GM21825 (cell line): ENCODE data around the gene CD101.

Experiments
- ATAC-seq: cut with Tn5 transposase; IDR thresholded peaks from one replicate; pipeline ENCODE4 v1.9.1; 2021; ENCODE audit warnings: mild to moderate bottlenecking, moderate library complexity; ENCODE audit not compliant: unreplicated experiment

CD101 gene

DNA sequence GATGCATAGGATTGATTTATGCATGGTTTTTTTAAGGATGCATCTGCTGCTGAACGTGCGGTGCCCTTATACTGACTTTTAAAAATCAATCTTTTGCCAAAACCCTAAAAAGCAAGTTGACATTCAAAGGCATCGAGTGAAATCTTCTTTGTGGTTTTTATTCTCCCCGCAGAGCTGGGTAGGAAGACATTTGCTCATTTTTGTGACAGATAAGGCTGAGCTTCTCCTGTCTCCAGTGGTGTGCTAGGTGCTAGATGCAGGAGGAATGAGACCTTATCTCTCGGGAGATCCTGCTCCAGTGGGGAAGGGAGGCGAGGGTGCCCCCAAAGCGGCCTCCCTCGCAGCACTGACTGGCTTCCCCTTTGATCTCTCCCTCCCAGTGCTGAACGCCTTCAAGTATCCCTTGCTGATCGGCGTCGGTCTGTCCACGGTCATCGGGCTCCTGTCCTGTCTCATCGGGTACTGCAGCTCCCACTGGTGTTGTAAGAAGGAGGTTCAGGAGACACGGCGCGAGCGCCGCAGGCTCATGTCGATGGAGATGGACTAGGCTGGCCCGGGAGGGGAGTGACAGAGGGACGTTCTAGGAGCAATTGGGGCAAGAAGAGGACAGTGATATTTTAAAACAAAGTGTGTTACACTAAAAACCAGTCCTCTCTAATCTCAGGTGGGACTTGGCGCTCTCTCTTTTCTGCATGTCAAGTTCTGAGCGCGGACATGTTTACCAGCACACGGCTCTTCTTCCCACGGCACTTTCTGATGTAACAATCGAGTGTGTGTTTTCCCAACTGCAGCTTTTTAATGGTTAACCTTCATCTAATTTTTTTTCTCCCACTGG lies 14.9 kb upstream of the CD101 start:
- no peak for ATAC-seq

DNA sequence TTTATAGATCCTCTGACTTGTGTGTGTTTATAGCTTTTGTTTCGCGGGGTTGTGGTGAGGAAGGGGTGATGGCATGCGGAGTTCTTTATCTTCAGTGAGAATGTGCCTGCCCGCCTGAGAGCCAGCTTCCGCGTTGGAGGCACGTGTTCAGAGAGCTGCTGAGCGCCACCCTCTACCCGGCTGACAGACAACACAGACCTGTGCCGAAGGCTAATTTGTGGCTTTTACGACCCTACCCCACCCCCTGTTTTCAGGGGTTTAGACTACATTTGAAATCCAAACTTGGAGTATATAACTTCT lies 14.4 kb upstream of the CD101 start:
- ATAC-seq, result no peak

DNA sequence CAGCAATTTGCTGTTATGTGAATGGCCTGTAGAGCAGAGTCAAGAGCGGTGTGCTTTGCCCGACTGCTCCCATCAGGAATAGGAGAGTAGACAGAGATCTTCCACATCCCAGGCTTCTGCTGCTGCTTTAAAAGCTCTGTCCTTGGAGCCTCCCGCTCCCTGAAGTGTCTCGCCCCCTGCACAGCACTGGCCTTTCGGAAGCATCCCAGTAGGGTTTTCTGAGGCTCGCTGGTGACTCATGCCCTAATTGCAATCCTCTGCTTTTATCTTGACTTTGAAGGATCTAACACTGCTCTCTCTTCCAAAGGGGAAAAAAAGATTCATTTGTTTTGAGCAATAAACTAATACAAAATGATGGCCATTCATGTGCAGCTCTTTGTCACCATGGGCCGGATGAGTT lies 13.3 kb upstream of the CD101 start:
- ATAC-seq, result no peak

DNA sequence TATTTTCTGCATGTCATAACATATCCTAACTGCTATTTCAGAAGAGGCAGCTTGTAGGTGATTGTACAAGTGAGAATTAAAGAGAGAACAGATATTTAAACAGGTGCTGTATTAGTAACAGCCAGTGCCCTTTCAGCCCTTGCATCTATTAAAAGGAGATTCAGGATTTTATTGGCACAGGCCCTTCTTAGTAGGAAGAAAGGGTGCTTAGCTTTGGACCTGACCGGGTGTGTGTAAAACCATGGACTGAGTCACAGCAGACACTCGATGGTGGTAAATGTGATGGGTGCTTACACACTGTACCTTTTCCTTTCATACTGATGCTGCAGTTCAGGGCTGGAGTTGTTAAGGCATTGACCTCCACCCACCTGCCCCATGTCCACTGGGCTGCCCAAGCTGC lies 12.7 kb upstream of the CD101 start:
- ATAC-seq, result no peak

DNA sequence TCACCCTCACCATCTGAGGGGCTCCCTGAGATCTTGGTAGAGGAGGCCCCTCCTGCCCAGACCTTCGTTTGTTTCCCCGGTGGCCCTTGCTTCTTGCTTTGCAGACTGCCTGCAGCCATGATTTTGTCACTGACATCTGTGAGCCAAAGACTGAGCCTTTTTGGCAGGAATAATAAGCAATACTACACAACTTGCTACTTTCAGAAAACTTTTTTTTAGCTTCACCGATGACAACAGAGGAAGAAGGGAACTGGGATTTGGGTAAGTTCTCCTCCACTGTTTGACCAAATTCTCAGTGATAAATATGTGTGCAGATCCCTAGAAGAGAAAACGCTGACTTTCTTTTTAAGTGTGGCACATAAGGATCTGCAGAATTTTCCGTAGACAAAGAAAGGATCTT lies 11.7 kb upstream of the CD101 start:
- ATAC-seq, result no peak

DNA sequence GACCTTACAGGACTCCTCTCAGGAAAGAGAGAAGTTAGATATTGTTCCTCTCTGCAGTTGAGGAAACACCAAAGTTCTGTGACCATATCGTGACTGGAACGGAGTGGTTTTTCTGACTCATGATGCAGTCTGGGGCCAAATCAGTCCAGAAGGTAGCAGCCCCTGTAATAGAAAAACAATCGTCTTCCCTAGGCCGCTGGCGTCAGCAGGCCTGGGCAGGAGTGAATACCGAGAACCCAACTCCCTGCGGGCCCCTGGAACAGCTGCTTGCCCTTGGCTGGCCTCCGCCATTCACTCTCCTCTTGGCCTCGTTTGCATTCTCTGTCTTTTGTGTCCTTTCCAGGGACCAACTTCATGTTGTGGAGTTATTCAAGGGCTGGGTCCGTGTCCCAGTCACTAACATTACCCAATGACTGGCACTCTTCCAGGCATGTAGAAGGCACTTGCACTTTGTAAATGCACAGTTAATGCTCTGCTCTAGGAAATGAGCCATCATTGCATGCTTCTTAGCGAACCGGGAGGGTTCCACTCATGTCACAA lies 10.9 kb upstream of the CD101 start:
- ATAC-seq, result no peak

DNA sequence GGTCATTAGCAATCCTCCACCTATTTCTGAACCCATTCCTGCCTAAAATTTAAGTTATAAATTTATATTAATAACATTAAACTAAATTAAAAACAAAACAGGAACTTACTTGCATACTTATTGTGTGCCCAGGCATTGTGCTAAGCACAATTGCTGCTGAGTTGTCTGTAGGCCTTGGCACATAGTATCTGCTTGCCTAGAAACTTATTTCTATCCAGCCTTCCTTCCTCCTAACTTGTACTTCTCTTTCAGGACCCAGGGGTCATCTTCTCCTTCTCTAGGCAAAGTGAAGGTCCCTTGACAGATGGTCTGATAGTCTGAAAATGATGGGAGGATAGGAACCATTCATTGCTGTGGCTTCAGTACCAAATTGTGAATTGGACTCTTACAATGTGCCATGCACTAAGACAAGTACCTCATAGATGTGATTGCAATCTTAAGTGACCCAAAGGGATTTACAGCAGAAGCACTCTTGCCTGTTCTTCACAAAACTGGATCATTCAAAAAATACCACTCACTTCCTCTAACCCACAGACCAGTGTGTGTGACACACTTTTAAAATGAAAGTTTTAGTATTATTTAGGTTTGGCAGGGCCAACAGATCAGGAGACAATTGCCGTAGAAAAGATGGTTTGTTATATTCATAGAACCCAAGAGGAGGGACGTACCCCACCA lies 10.3 kb upstream of the CD101 start:
- ATAC-seq, result no peak

DNA sequence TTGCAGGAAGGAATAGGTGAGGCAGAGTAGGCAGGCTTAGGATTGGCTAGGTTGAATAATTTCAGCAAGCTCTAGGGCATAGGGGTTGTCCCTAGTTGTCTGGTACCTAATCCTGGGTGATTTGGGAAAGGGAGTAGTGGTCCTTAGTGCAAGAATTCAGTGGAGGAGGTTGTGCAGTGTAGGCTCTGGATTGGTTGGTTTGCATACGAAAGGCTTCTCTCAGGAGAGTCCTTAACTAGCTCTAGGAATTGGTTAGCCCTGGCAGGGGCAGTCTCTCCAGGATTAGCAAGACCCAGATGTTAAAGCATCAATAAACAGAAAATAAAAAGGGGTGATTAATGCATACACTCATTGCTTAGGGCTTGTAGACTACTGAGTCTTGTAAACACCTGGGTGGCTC lies 9.6 kb upstream of the CD101 start:
- ATAC-seq, result no peak

DNA sequence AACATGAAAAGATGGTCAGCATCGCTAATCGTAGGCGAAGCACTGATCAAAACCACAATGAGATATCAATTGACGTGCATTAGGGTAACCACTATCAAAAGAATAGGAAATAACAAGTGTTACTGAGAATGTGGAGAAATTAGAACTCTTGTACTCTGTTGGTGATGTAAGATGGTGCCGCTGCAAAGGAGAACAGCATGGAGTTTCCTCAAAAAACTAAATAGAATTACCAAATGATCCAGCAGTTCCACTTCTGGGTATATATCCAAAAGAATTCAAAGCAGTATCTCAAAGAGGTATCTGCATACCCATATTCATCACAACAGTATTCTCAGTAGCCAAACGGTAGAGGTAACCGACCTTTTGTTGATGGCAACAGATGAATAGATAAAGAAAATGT lies 8.3 kb upstream of the CD101 start:
- ATAC-seq, result no peak

DNA sequence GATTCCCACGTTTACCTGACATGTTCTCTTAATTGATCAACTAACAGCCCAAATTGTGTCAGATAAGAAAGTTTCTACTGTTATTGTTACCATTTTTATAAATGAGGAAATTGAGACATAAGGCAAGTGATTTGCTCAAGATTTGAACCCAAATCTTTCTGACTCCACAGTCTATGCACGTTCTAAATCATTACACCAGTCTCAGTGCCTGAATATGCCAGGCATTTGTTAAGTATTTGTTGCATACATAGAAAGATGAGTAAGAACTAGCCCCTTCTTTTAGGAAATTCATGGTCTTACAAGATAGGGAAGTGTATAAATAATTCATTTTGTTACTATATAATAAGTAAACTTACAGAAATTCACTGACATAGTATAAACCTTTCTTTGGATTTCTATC lies 7.1 kb upstream of the CD101 start:
- ATAC-seq, result no peak

DNA sequence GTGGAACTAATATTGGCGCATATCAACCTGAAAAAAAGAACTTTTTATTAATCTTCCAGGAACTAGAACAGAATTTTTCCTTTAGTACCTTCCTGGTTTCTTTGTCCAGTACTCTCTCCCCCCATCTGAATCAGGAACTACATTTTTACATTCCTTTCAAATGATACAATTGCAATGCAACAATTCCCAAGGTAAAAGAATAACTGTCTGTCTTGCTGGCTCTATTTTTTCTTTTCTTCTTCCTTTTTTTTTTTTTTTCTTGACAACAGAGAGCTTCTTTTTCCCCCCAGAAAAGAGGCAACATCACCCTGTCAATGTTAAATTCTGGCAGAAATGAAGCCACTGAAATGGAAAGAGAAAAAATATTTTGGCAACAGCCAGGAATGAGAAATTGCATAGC lies 4.5 kb upstream of the CD101 start:
- ATAC-seq, result no peak

DNA sequence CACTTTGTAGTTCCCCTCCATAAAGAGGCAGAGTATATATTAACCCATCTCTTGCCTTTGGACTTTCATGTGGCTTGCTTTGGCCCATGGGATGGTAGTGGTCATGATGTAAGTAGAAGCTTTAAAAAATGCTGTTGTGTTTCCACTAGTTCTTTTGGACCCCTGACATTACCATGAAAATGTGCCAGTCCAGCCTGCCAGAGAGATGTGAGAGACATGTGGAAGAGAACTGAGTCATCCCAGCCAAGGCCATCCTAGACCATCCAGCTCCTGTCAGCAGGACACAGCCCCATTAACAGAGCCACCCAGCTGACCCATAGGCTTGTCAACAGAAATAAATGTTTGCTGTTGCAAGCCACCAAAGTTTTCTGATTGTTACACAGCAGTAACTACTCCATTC lies 3.9 kb upstream of the CD101 start:
- ATAC-seq, result no peak

DNA sequence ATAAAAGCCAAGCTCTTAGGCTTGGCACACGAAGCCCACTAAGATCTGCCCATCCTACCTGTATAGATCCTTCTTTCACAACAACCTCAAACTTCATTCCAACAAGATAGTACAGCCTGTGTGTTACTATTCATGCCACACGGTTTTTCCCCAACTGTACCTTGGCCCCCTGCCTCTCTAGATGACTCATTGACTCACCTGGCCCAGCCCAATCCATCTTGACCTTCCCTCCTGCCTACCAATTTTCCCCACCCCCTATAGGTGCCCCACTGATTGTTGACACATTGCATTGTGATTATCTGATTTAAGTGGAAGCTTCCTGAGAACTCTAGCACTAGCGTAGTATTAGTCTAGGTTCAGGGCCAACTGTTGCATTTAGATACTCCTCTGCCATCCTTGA lies 2.0 kb upstream of the CD101 start:
- ATAC-seq, result no peak

DNA sequence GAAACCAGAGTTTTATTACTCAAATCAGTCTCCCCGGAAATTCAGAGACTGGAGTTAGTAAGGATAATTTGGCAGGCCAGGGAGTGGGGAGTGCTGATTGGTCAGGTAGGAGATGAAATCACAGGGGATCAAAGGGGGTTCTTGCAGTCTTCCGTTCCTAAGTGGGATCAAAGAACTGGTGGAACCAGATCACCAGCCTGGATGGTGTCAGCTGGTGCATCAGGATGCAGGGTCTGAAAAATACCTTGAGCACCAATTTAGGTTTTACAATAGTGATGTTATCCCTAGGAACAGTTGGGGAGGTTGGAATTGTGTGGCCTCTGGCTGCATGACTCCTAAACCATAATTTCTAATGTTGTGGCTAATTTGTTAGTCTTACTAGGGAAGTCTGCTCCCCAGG lies 1.4 kb upstream of the CD101 start:
- ATAC-seq, result no peak

DNA sequence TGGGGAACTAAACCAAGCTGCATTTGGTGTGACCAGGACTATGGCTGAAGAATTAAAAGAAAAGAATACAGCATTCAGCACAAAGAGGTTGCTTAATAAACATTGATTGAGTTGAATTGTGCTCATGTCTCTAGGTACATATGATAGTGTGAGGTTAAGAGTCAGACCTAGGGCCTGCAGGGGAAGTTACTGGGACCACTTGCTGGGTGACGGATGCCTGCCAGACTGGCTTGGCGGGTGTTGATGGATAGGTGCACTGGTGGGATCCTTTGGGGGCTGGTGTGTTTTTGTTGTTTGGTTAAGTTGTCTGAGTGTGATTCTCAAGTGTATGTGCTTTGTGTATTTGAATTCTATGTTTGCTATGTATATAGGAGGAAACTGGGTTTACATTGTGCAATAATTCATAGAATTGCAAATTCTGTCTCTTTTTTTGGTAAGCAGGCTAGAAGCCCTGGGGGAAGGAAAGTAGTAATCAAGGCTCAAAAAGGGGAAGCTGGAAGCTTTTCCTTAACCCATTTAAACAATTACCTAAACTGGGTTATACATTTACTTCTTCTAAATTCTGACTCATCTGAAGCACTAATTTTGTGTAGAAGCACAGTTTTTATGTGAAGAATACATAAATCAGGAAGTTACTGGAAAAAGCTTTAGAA lies 1.8 kb downstream of the CD101 start:
- no peak for ATAC-seq

DNA sequence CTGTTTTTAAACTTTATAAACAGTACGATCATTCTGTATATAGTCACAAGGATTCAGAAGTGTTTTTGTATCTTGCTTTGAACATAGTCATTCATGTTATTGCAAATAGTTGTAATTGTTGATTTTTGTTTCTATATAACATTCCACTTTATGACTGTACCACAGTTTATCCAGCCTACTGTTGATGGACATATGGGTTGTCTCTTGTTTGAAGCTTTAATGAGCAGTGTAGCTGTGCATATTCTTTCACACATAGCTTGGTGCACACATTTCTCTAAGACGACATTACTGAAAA lies 6.1 kb downstream of the CD101 start:
- no peak for ATAC-seq

DNA sequence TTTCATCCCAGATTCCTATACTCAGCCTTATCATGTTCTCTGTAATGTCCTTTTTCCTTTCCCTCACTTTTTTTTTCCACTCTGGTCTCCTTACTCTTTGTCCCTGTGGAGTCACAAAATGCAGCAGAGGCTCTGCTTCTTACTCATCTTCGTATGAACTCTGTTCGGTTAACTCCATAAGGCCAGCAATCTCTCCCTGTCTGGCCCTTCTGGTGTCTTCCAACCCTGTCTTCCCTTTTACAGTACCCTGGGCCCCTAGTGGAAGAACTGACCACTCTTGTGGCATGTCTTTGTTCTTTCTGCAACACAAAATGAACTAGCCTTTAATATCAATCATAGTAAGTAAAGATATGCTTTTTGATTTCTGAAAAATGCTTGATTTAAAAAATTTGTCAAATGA lies 7.1 kb downstream of the CD101 start:
- ATAC-seq, result no peak

DNA sequence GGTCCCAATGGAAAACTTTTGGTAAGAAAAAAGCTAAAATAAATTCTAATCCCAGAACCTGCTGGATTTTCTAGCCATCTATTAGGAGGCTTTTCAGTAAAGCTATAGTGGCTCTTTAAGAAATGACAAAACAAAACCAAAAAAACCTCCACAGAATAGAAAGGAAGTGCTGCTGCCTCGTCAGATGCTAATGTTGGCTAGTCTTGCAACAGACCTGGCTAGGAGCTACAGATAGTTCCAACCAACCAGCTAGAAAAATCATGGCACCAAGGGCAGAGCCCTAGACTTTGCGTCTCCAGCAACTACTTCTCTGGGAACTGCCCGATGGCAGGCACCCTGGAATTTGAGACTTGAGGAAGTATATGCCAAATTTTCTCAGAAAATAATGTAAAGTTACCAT lies 7.6 kb downstream of the CD101 start:
- ATAC-seq, result no peak

DNA sequence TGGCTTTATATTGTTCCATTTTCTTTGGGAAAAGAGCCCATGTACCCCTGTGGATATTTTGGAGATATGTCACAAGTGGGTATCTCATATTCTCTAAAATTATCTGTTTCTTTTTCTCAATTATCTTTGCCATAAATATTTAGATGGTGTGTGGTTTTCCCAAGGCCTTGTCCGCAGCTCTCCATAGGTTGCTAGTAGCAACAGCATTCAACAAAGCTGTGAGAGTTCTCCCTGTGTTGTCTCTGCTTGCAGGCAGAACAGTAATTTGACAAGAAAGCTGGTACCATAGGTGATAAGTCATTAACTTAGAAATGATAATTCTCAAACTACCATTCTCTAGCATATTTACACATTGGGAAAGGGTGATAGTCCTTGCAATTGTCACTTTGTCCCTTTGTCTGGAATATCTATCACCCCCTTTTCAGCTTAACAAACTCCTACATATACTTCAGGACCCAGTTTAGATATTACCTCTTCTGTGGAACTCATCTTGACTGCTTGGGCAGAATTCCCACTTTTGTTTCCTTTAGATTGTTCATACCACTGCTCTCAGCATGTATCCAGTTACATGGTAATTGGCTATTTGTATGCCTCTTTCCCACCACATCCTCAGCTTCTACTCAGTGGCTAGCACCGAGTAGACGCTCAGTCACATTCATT lies 8.9 kb downstream of the CD101 start:
- ATAC-seq, result no peak

DNA sequence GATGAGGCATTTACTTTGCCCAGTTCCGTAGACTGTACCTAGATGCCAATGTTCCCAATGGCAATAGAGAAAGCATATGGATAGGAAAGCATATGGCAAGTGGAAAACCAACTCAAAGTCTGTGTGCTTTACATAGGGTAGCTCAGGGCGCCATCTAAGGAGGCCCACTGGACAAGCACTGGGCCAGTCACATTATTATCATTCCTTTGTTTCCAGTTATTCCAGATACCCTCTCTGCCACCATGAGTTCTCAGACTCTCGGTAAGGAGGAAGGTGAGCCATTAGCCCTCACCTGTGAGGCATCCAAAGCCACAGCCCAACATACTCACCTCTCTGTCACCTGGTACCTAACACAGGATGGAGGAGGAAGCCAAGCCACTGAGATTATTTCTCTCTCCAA lies 9.8 kb downstream of the CD101 start:
- ATAC-seq, result no peak

DNA sequence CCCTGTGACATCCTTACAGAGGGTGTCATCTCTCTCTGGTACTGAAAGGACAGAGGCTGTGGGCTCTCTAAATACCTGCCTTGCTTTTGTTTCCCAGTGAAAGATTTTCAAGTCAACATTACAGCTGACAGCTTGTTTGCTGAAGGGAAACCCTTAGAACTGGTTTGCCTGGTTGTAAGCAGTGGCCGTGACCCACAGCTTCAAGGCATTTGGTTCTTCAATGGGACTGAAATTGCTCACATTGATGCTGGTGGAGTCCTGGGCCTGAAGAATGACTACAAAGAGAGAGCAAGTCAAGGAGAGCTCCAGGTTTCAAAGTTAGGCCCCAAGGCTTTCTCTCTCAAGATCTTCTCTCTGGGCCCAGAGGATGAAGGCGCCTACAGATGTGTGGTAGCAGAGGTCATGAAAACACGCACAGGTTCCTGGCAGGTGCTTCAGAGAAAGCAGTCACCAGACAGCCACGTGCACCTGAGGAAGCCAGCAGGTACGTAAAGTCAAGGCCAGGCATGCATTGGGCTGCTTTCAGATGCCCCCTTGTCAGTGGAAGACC lies 11.8 kb downstream of the CD101 start:
- no peak for ATAC-seq

DNA sequence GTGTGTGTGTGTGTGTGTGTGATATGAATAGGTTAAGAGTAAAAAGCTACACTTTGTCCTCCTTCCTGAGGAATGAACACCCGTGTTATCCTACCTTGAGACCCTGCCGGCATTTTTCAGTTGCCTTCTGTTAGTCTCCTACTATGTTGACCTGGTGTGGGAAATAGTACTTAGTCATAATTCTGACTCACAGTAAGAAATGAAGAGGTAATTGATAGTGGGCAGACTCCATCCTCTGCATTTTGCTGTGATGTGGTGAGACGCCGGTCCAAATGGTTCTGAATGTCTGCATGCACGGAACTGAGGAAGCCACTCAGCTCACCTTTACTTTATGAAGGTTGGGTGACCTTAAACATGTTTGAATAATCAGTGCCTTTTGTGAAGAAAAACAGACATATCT lies 12.6 kb downstream of the CD101 start:
- no peak for ATAC-seq
